Peyer's patch (tissue), 4 donors: ENCODE data around the gene ELMO1. TPM values are rescaled to one million over a fixed set of nuclear protein-coding genes. Genes with fewer than 3 reads are reported as not detected.
A peak's percentile ranks its signal among the peaks of the same experiment; 100 is the strongest.

Source experiments
- DNase-seq, 3 donors: peaks; one replicate each; pipeline ENCODE4 v3.0.0-alpha.2; 2017 to 2019
- H3K27ac ChIP-seq, 4 donors: fragments of 200-600 bp; sonication (generic); one replicate each; pipeline ENCODE4 v1.5.1; 2016 to 2019
- H3K27me3 ChIP-seq, 2 donors: fragments of 200-600 bp; sonication (generic); one replicate each; pipeline ENCODE4 v1.5.1; 2019
- H3K36me3 ChIP-seq, 3 donors: fragments of 200-600 bp; sonication (generic); one replicate each; pipeline ENCODE4 v1.5.1; 2016 to 2019
- H3K4me1 ChIP-seq, 4 donors: fragments of 200-600 bp; sonication (generic); one replicate each; pipeline ENCODE4 v1.5.1; 2016 to 2019
- H3K4me3 ChIP-seq, 4 donors: fragments of 200-600 bp; sonication (generic); 1 replicate in 3 of 4; 2 replicates in 1 of 4; pipeline ENCODE4 v1.5.1; 2016 to 2019; ENCODE audit warnings: mild to moderate bottlenecking in 1 of 4
- H3K9me3 ChIP-seq, 4 donors: fragments of 200-600 bp; sonication (generic); one replicate each; pipeline ENCODE4 v1.5.1; 2016 to 2019; ENCODE audit warnings: mild to moderate bottlenecking in 1 of 4
- POLR2A ChIP-seq, 2 donors: fragments of 450-650 bp; IDR thresholded peaks; one replicate each; pipeline ENCODE4 v1.5.1; 2017; ENCODE audit warnings: antibody characterized with exemption in 2 of 2, mild to moderate bottlenecking in 2 of 2, moderate library complexity in 2 of 2
- total RNA-seq, 4 donors: library from RNA; depleted of rRNA; stranded (reverse); fragments of >200 nt; gene quantifications; one replicate each; pipeline ENCODE4 v1.1.0, GENCODE V29; 2016
- TF ChIP-seq, protein P1 (sequence below), 6 experiments: fragments of 450-650 bp in 4 of 6; fragments of 200-600 bp in 2 of 6; sonication (generic) in 1 of 6; IDR thresholded peaks; one replicate each; pipeline ENCODE4 v1.5.1; 2017 to 2019; ENCODE audit warnings: antibody characterized with exemption in 6 of 6, mild to moderate bottlenecking in 3 of 6, moderate library complexity in 1 of 6

ELMO1 gene
- total RNA-seq, 4 donors from 2014 or later = 43.1 to 381 (median 72.2) TPM

GRCh38 chr7:37427276-37427940 lies 21.3 kb downstream of the ELMO1 start:
- H3K27me3 ChIP-seq = no peaks in the 10 kb centered on the region
- no peak overlapping the region for H3K4me3 ChIP-seq
- DNase-seq = no peak
- H3K9me3 ChIP-seq = no peaks in the 10 kb centered on the region
- no peaks in the 10 kb centered on the region for H3K36me3 ChIP-seq
- no peak for TF ChIP-seq POLR2A (IDR thresholded peaks at IDR 0.05)
- TF ChIP-seq, protein P1, sequence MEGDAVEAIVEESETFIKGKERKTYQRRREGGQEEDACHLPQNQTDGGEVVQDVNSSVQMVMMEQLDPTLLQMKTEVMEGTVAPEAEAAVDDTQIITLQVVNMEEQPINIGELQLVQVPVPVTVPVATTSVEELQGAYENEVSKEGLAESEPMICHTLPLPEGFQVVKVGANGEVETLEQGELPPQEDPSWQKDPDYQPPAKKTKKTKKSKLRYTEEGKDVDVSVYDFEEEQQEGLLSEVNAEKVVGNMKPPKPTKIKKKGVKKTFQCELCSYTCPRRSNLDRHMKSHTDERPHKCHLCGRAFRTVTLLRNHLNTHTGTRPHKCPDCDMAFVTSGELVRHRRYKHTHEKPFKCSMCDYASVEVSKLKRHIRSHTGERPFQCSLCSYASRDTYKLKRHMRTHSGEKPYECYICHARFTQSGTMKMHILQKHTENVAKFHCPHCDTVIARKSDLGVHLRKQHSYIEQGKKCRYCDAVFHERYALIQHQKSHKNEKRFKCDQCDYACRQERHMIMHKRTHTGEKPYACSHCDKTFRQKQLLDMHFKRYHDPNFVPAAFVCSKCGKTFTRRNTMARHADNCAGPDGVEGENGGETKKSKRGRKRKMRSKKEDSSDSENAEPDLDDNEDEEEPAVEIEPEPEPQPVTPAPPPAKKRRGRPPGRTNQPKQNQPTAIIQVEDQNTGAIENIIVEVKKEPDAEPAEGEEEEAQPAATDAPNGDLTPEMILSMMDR (IDR thresholded peaks at IDR 0.05) = no peak
- H3K4me1 ChIP-seq = no peaks in the 10 kb centered on the region
- no peak overlapping the region for H3K27ac ChIP-seq

- TF ChIP-seq POLR2A (IDR thresholded peaks at IDR 0.05) = no peak
- TF ChIP-seq, protein P1 (IDR thresholded peaks at IDR 0.05) = no peak
- Histone ChIP-seq H3K9me3 (no peaks in the 10 kb centered on the region), H3K27me3 (no peaks in the 10 kb centered on the region), H3K36me3 (no peaks in the 10 kb centered on the region), H3K4me3 (no peak overlapping the region), H3K4me1 (peaks cover 0 to 8% (median 0%) of the 10 kb centered on the region in 4 donors), H3K27ac (no peak overlapping the region)
- no peak for DNase-seq
Observed at GRCh38 chr7:37425498-37425897, 23.2 kb downstream of the ELMO1 start.

DNA sequence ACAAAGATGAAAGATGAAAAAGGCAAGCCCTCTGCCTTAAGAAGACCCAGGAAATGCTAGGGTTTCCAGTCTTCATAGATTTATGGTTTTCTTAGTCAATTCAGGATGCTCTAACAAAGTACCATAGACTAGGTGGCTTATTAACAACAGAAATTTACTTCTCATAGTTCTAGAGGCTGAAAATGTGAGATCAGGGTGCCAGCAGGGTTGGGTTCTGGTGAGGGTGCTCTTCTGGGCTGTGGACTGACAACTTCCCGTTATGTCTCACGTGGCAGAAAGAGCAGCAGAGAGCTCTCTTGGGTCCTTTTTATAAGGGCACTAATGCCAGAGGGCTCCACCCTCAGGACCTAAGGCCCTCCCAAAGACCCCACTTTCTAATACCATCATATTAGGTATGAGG lies 23.7 kb downstream of the ELMO1 start:
- no peak for DNase-seq
- no peak overlapping the region for H3K27ac ChIP-seq
- no peak overlapping the region for H3K4me3 ChIP-seq
- peaks cover 0 to 11% (median 0%) of the 10 kb centered on the region in 4 donors for H3K4me1 ChIP-seq
- no peaks in the 10 kb centered on the region for H3K27me3 ChIP-seq
- H3K36me3 ChIP-seq = no peaks in the 10 kb centered on the region
- H3K9me3 ChIP-seq = no peaks in the 10 kb centered on the region
- no peak for TF ChIP-seq POLR2A (IDR thresholded peaks at IDR 0.05)
- TF ChIP-seq, protein P1 (IDR thresholded peaks at IDR 0.05) = no peak

DNA sequence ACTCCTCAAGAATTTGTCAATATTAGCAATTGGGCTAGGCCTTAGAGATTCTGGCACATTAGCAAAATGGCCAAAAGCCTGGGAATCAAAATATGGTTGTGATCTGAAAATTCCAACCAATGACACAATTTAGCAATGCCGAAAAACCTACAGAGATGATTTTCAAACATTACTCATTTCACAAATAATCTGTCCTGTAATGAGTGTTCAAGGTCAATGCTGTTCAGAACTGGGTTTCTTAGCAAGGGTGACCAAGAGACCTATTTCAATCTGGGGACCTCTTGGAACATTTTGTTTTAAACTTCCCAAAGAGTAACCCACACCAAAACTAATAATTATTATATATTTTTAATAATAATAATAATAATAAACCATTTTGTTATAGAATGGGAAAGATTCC lies 24.1 kb downstream of the ELMO1 start:
- TF ChIP-seq, protein P1 (IDR thresholded peaks at IDR 0.05) = no peak
- no peak for TF ChIP-seq POLR2A (IDR thresholded peaks at IDR 0.05)
- H3K4me3 ChIP-seq = no peak overlapping the region
- no peaks in the 10 kb centered on the region for H3K27me3 ChIP-seq
- H3K4me1 ChIP-seq = peaks cover 0 to 11% (median 0%) of the 10 kb centered on the region in 4 donors
- H3K36me3 ChIP-seq = no peaks in the 10 kb centered on the region
- H3K9me3 ChIP-seq = no peaks in the 10 kb centered on the region
- no peak for DNase-seq
- H3K27ac ChIP-seq = no peak overlapping the region

DNA sequence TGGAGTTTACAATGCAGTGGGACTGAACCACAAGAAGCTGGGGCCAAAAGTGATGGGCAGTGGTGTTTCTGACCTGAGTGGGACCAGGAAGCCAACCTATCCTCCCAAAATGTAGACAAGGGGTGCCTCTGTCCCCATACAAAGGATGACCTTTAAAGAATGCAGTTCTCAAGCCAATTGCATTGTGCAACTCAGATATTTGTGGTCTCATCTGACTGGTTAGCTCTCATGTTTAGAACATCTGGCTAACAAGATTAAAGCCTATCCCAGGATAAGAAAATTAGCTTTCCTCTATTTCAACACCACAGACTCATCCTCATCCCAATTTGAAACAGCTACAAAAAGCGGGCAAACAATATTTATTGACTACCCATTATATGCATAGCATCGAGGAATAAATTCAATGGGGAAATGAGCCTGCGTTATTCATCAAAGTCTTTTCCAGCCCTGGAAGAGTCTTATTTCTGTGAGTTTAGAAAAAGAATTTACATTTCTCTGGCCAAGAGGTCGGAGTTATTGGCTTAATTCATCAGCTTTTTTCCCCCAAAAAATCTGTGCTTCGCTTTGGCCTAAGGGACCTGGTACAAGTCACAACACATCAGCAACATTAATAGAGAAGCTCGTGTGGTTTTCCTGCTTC lies 26.7 kb downstream of the ELMO1 start:
- no peak for TF ChIP-seq POLR2A (IDR thresholded peaks at IDR 0.05)
- TF ChIP-seq, protein P1 (IDR thresholded peaks at IDR 0.05) = no peak
- peaks cover 0 to 13% (median 0%) of the 10 kb centered on the region in 4 donors for H3K4me1 ChIP-seq
- no peaks in the 10 kb centered on the region for H3K27me3 ChIP-seq
- no peaks in the 10 kb centered on the region for H3K36me3 ChIP-seq
- H3K9me3 ChIP-seq = no peaks in the 10 kb centered on the region
- peak overlapping the region in 1 of 4 donors; percentile 7 for H3K27ac ChIP-seq
- no peak overlapping the region for H3K4me3 ChIP-seq
- DNase-seq = no peak
